ENCODE data around the gene TRPM4. TPM values are rescaled to one million over a fixed set of nuclear protein-coding genes. Genes with fewer than 3 reads are reported as not detected.
A peak's percentile ranks its signal among the peaks of the same experiment; 100 is the strongest.
"Not testable (repeated sequence)": the region's sequence is repeated elsewhere in the genome, so short reads cannot be mapped to it uniquely, and the experiment has no call there.

The TRPM4 gene
- total RNA-seq, 1 donor from 2014 or later: 58.5 TPM

- Mint-ChIP-seq H3K27ac (no peak overlapping the region), H3K9me3 (no peaks in the 10 kb centered on the region), H3K36me3 (peaks cover 24% of the 10 kb centered on the region), H3K4me3 (no peak overlapping the region), H3K4me1 (no peaks in the 10 kb centered on the region), H3K27me3 (ENCODE audit: low read depth) (no peaks in the 10 kb centered on the region)
- no peak for DNase-seq (ENCODE audit: low spot score in 2 of 2, unreplicated experiment in 2 of 2)
- TF ChIP-seq CTCF (IDR thresholded peaks at IDR 0.05; ENCODE audit: unreplicated experiment): no peak
Measured at GRCh38 chr19:49194408-49194807, 36.8 kb downstream of the TRPM4 start.

GRCh38 chr19:49196527-49197240, 39.1 kb downstream of the TRPM4 start:
- no peak for DNase-seq (ENCODE audit: low spot score in 2 of 2, unreplicated experiment in 2 of 2)
- Mint-ChIP-seq H3K9me3 (no peaks in the 10 kb centered on the region), H3K27me3 (ENCODE audit: low read depth) (no peaks in the 10 kb centered on the region), H3K36me3 (peaks cover 23% of the 10 kb centered on the region), H3K4me1 (no peaks in the 10 kb centered on the region), H3K27ac (no peak overlapping the region), H3K4me3 (no peak overlapping the region)
- TF ChIP-seq CTCF (IDR thresholded peaks at IDR 0.05; ENCODE audit: unreplicated experiment): no peak

GRCh38 chr19:49200238-49200862, 42.8 kb downstream of the TRPM4 start:
- H3K36me3 Mint-ChIP-seq: peaks cover 31% of the 10 kb centered on the region
- no peak overlapping the region for H3K27ac Mint-ChIP-seq
- no peak overlapping the region for H3K4me3 Mint-ChIP-seq
- TF ChIP-seq CTCF (IDR thresholded peaks at IDR 0.05; ENCODE audit: unreplicated experiment): no peak
- no peak for DNase-seq (ENCODE audit: low spot score in 2 of 2, unreplicated experiment in 2 of 2)
- no peaks in the 10 kb centered on the region for H3K9me3 Mint-ChIP-seq
- no peaks in the 10 kb centered on the region for H3K4me1 Mint-ChIP-seq
- no peaks in the 10 kb centered on the region for H3K27me3 Mint-ChIP-seq (ENCODE audit: low read depth)

GRCh38 chr19:49201042-49201441, 43.5 kb downstream of the TRPM4 start:
- no peak for TF ChIP-seq CTCF (IDR thresholded peaks at IDR 0.05; ENCODE audit: unreplicated experiment)
- Mint-ChIP-seq H3K27ac (no peak overlapping the region), H3K27me3 (ENCODE audit: low read depth) (no peaks in the 10 kb centered on the region), H3K36me3 (peaks cover 31% of the 10 kb centered on the region), H3K4me1 (no peaks in the 10 kb centered on the region), H3K4me3 (no peak overlapping the region), H3K9me3 (no peaks in the 10 kb centered on the region)
- no peak for DNase-seq (ENCODE audit: low spot score in 2 of 2, unreplicated experiment in 2 of 2)

GRCh38 chr19:49205114-49205513, 47.5 kb downstream of the TRPM4 start:
- Mint-ChIP-seq H3K4me3 (no peak overlapping the region), H3K27me3 (ENCODE audit: low read depth) (no peaks in the 10 kb centered on the region), H3K27ac (no peak overlapping the region), H3K4me1 (peaks cover 5% of the 10 kb centered on the region), H3K36me3 (peaks cover 32% of the 10 kb centered on the region), H3K9me3 (no peaks in the 10 kb centered on the region)
- TF ChIP-seq CTCF (IDR thresholded peaks at IDR 0.05; ENCODE audit: unreplicated experiment): no peak
- no peak for DNase-seq (ENCODE audit: low spot score in 2 of 2, unreplicated experiment in 2 of 2)

GRCh38 chr19:49209502-49209901, 51.9 kb downstream of the TRPM4 start:
- Mint-ChIP-seq H3K36me3 (peaks cover 14% of the 10 kb centered on the region), H3K27ac (peak overlapping the region; percentile 39)
- H3K27me3 Mint-ChIP-seq (ENCODE audit: low read depth); H3K9me3 Mint-ChIP-seq; H3K4me3 Mint-ChIP-seq; H3K4me1 Mint-ChIP-seq; DNase-seq (ENCODE audit: low spot score in 2 of 2, unreplicated experiment in 2 of 2): not testable (repeated sequence)
